HEK293 (cell line): Measurements from ENCODE around the gene PERM1.

Experiments
- BCL6B ChIP-seq: fragments of 450-650 bp; formaldehyde crosslinking; IDR thresholded peaks from 2 replicates; pipeline ENCODE4 v1.5.1; 2017; ENCODE audit warnings: missing biosample characterization, missing genetic modification characterization
- GLI4 ChIP-seq: fragments of 450-650 bp; formaldehyde crosslinking; IDR thresholded peaks from 2 replicates; pipeline ENCODE4 v1.5.1; 2016; ENCODE audit warnings: missing biosample characterization, missing genetic modification characterization
- GLIS1 ChIP-seq: fragments of 450-650 bp; formaldehyde crosslinking; IDR thresholded peaks from 2 replicates; pipeline ENCODE4 v1.5.1; 2016; ENCODE audit warnings: missing biosample characterization, missing genetic modification characterization
- GLIS2 ChIP-seq: fragments of 450-650 bp; formaldehyde crosslinking; IDR thresholded peaks from 2 replicates; pipeline ENCODE4 v1.5.1; 2016; ENCODE audit warnings: missing biosample characterization, missing genetic modification characterization
- IKZF3 ChIP-seq: fragments of 450-650 bp; IDR thresholded peaks from 2 replicates; pipeline ENCODE4 v1.5.0; 2018; ENCODE audit warnings: missing biosample characterization, mild to moderate bottlenecking, missing genetic modification characterization, moderate library complexity
- MYNN ChIP-seq: fragments of 450-650 bp; formaldehyde crosslinking; IDR thresholded peaks from 2 replicates; pipeline ENCODE4 v1.5.1; 2016; ENCODE audit warnings: missing biosample characterization, missing genetic modification characterization, borderline replicate concordance
- SCRT1 ChIP-seq: fragments of 450-650 bp; formaldehyde crosslinking; IDR thresholded peaks from 2 replicates; pipeline ENCODE4 v1.5.1; 2016; ENCODE audit warnings: missing biosample characterization, missing genetic modification characterization, borderline replicate concordance
- TSHZ1 ChIP-seq: fragments of 450-650 bp; formaldehyde crosslinking; IDR thresholded peaks from 2 replicates; pipeline ENCODE4 v1.5.1; 2016; ENCODE audit warnings: missing biosample characterization, missing genetic modification characterization, borderline replicate concordance
- YY1 ChIP-seq: fragments of 450-650 bp; formaldehyde crosslinking; IDR thresholded peaks from 2 replicates; pipeline ENCODE4 v1.5.1; 2018; ENCODE audit warnings: missing biosample characterization, missing genetic modification characterization
- ZBTB44 ChIP-seq: fragments of 450-650 bp; IDR thresholded peaks from 2 replicates; pipeline ENCODE4 v1.5.1; 2018; ENCODE audit warnings: missing biosample characterization, mild to moderate bottlenecking, missing genetic modification characterization
- ZFP69B ChIP-seq: fragments of 450-650 bp; formaldehyde crosslinking; IDR thresholded peaks from 2 replicates; pipeline ENCODE4 v1.5.1; 2016; ENCODE audit warnings: missing biosample characterization, missing genetic modification characterization
- ZNF112 ChIP-seq: fragments of 450-650 bp; formaldehyde crosslinking; IDR thresholded peaks from 2 replicates; pipeline ENCODE4 v1.5.0; 2017; ENCODE audit warnings: missing biosample characterization, missing genetic modification characterization
- ZNF2 ChIP-seq: fragments of 450-650 bp; formaldehyde crosslinking; IDR thresholded peaks from 2 replicates; pipeline ENCODE4 v1.5.1; 2016; ENCODE audit warnings: missing biosample characterization, missing genetic modification characterization
- ZNF239 ChIP-seq: fragments of 450-650 bp; formaldehyde crosslinking; IDR thresholded peaks from 2 replicates; pipeline ENCODE4 v1.5.1; 2016; ENCODE audit warnings: missing biosample characterization, missing genetic modification characterization
- ZNF248 ChIP-seq: fragments of 450-650 bp; formaldehyde crosslinking; IDR thresholded peaks from 2 replicates; pipeline ENCODE4 v1.5.1; 2017; ENCODE audit warnings: missing biosample characterization, missing genetic modification characterization
- ZNF274 ChIP-seq, 2 experiments: fragments of 200-500 bp in 1 of 2; fragments of 450-650 bp in 1 of 2; sonication (Bioruptor generic) in 1 of 2; formaldehyde crosslinking in 1 of 2; IDR thresholded peaks; 2 replicates each; pipeline versions ENCODE4 v1.5.1 to v1.6.1; 2014 to 2016; ENCODE audit warnings: borderline replicate concordance in 1 of 2, inconsistent platforms in 1 of 2, low read length in 1 of 2, missing biosample characterization in 1 of 2, missing genetic modification characterization in 1 of 2
- ZNF292 ChIP-seq: fragments of 450-650 bp; formaldehyde crosslinking; IDR thresholded peaks from 2 replicates; pipeline ENCODE4 v1.5.1; 2016; ENCODE audit warnings: low read depth, missing biosample characterization, missing genetic modification characterization, borderline replicate concordance
- ZNF37A ChIP-seq: fragments of 450-650 bp; IDR thresholded peaks from 2 replicates; pipeline ENCODE4 v1.5.1; 2018; ENCODE audit warnings: missing biosample characterization, missing genetic modification characterization
- ZNF391 ChIP-seq: fragments of 450-650 bp; formaldehyde crosslinking; IDR thresholded peaks from 2 replicates; pipeline ENCODE4 v1.5.1; 2016; ENCODE audit warnings: low read depth, missing biosample characterization, missing genetic modification characterization, borderline replicate concordance
- ZNF394 ChIP-seq: fragments of 450-650 bp; formaldehyde crosslinking; IDR thresholded peaks from 2 replicates; pipeline ENCODE4 v1.5.1; 2016; ENCODE audit warnings: missing biosample characterization, missing genetic modification characterization, mild to moderate bottlenecking, moderate library complexity, borderline replicate concordance
- ZNF473 ChIP-seq: fragments of 450-650 bp; formaldehyde crosslinking; IDR thresholded peaks from 2 replicates; pipeline ENCODE4 v1.5.1; 2017; ENCODE audit warnings: missing biosample characterization, missing genetic modification characterization
- ZNF48 ChIP-seq: fragments of 450-650 bp; formaldehyde crosslinking; IDR thresholded peaks from 2 replicates; pipeline ENCODE4 v1.5.1; 2016; ENCODE audit warnings: missing biosample characterization, missing genetic modification characterization
- ZNF529 ChIP-seq: fragments of 450-650 bp; formaldehyde crosslinking; IDR thresholded peaks from 2 replicates; pipeline ENCODE4 v1.5.1; 2017; ENCODE audit warnings: missing genetic modification characterization, missing biosample characterization; ENCODE audit not compliant: insufficient replicate concordance
- ZNF544 ChIP-seq: fragments of 450-650 bp; formaldehyde crosslinking; IDR thresholded peaks from 2 replicates; pipeline ENCODE4 v1.5.0; 2017; ENCODE audit warnings: missing biosample characterization, missing genetic modification characterization
- ZNF571 ChIP-seq: fragments of 450-650 bp; formaldehyde crosslinking; IDR thresholded peaks from 2 replicates; pipeline ENCODE4 v1.5.0; 2017; ENCODE audit warnings: missing biosample characterization, missing genetic modification characterization
- ZNF624 ChIP-seq: fragments of 450-650 bp; formaldehyde crosslinking; IDR thresholded peaks from 2 replicates; pipeline ENCODE4 v1.5.1; 2017; ENCODE audit warnings: missing biosample characterization, missing genetic modification characterization
- ZNF629 ChIP-seq: fragments of 450-650 bp; formaldehyde crosslinking; IDR thresholded peaks from 2 replicates; pipeline ENCODE4 v1.5.1; 2017; ENCODE audit warnings: missing biosample characterization, missing genetic modification characterization
- ZNF660 ChIP-seq: fragments of 450-650 bp; IDR thresholded peaks from 2 replicates; pipeline ENCODE4 v1.5.1; 2018; ENCODE audit warnings: missing biosample characterization, mild to moderate bottlenecking, missing genetic modification characterization
- ZNF664 ChIP-seq: fragments of 450-650 bp; formaldehyde crosslinking; IDR thresholded peaks from 2 replicates; pipeline ENCODE4 v1.5.1; 2016; ENCODE audit warnings: missing biosample characterization, missing genetic modification characterization
- ZNF677 ChIP-seq: fragments of 450-650 bp; IDR thresholded peaks from 2 replicates; pipeline ENCODE4 v1.5.0; 2018; ENCODE audit warnings: missing biosample characterization, mild to moderate bottlenecking, missing genetic modification characterization, moderate library complexity
- ZNF747 ChIP-seq: fragments of 450-650 bp; formaldehyde crosslinking; IDR thresholded peaks from 2 replicates; pipeline ENCODE4 v1.5.1; 2016; ENCODE audit warnings: missing biosample characterization, missing genetic modification characterization
- ZNF776 ChIP-seq: fragments of 450-650 bp; formaldehyde crosslinking; IDR thresholded peaks from 2 replicates; pipeline ENCODE4 v1.5.0; 2017; ENCODE audit warnings: missing biosample characterization, missing genetic modification characterization, borderline replicate concordance
- ZNF791 ChIP-seq: fragments of 450-650 bp; formaldehyde crosslinking; IDR thresholded peaks from 2 replicates; pipeline ENCODE4 v1.5.1; 2016; ENCODE audit warnings: missing biosample characterization, missing genetic modification characterization
- ZSCAN16 ChIP-seq: fragments of 450-650 bp; formaldehyde crosslinking; IDR thresholded peaks from 2 replicates; pipeline ENCODE4 v1.5.1; 2016; ENCODE audit warnings: missing biosample characterization, missing genetic modification characterization
- ZXDB ChIP-seq: fragments of 450-650 bp; formaldehyde crosslinking; IDR thresholded peaks from 2 replicates; pipeline ENCODE4 v1.5.1; 2016; ENCODE audit warnings: missing biosample characterization, missing genetic modification characterization

The PERM1 gene

GRCh38 chr1:940107-941014, 41.5 kb downstream of the PERM1 start (continued):
- TF ChIP-seq ZNF677 (tag by site-specific recombination) (no peak), ZNF37A (tag by site-specific recombination) (0 out of 2 replicates have a peak, but pooled peaks have one; percentile 35), TSHZ1 (tag by site-specific recombination) (peak; percentile 48; the same call in 1 of the 2 replicates), ZNF248 (tag by site-specific recombination) (no peak), ZSCAN16 (tag by site-specific recombination) (no peak), ZNF2 (tag by site-specific recombination) (0 out of 2 replicates have a peak, but pooled peaks have one; percentile 16), ZNF660 (tag by site-specific recombination) (peak; percentile 87), ZNF624 (no peak), ZNF571 (tag by site-specific recombination) (no peak), ZNF394 (no peak; the same call in 1 of the 2 replicates), SCRT1 (no peak), GLIS1 (tag by site-specific recombination) (peak; percentile 58), ZBTB44 (tag by site-specific recombination) (peak; percentile 91), ZNF391 (tag by site-specific recombination) (peak; percentile 49; the same call in 1 of the 2 replicates), ZNF274 (IDR thresholded peaks at IDR 0.05; ENCODE audit: low read length) (no peak), ZNF274 (tag by site-specific recombination; IDR thresholded peaks at IDR 0.05; ENCODE audit: borderline replicate concordance) (no peak), IKZF3 (tag by site-specific recombination) (peak; percentile 84), ZFP69B (tag by site-specific recombination) (peak; percentile 96), YY1 (tag by site-specific recombination) (0 out of 2 replicates have a peak, but pooled peaks have one; percentile 18), ZNF791 (no peak), BCL6B (no peak), ZNF544 (tag by site-specific recombination) (no peak), ZNF529 (tag by site-specific recombination) (no peak), ZNF292 (tag by site-specific recombination) (no peak), MYNN (tag by site-specific recombination) (no peak), ZXDB (tag by site-specific recombination) (peak; percentile 47; the same call in 1 of the 2 replicates), ZNF239 (tag by site-specific recombination) (no peak), GLI4 (tag by site-specific recombination) (no peak), ZNF747 (tag by site-specific recombination) (no peak), ZNF112 (no peak), ZNF664 (tag by site-specific recombination) (no peak), ZNF629 (tag by site-specific recombination) (peak; percentile 37), GLIS2 (peak; percentile 28; the same call in 1 of the 2 replicates), ZNF48 (no peak), ZNF473 (no peak), ZNF776 (no peak)
